Suprapubic skin (tissue), 4 donors: ENCODE measurements around the gene AGBL5. TPM values are rescaled to one million over a fixed set of nuclear protein-coding genes. Genes with fewer than 3 reads are reported as not detected.

ENCODE experiments used
- DNase-seq, 2 donors: peaks; one replicate each; pipeline ENCODE4 v3.0.0-alpha.2; 2019; ENCODE audit warnings: low spot score in 2 of 2
- H3K27ac ChIP-seq: fragments of 200-600 bp; sonication (generic); one replicate; pipeline ENCODE4 v1.5.1; 2019
- H3K27me3 ChIP-seq: fragments of 200-600 bp; sonication (generic); one replicate; pipeline ENCODE4 v1.5.1; 2019
- H3K36me3 ChIP-seq: fragments of 200-600 bp; sonication (generic); one replicate; pipeline ENCODE4 v1.5.1; 2019
- H3K4me1 ChIP-seq: fragments of 200-600 bp; sonication (generic); one replicate; pipeline ENCODE4 v1.5.1; 2019
- H3K4me3 ChIP-seq: fragments of 200-600 bp; sonication (generic); one replicate; pipeline ENCODE4 v1.5.1; 2019; ENCODE audit warnings: mild to moderate bottlenecking
- H3K9me3 ChIP-seq: fragments of 200-600 bp; sonication (generic); one replicate; pipeline ENCODE4 v1.5.1; 2019
- EP300 ChIP-seq: sonication (generic); formaldehyde crosslinking; IDR thresholded peaks from one replicate; pipeline ENCODE4 v1.6.1; 2017; ENCODE audit warnings: antibody characterized with exemption
- POLR2A ChIP-seq, 2 donors: fragments of 450-650 bp; IDR thresholded peaks; one replicate each; pipeline ENCODE4 v1.6.1; 2017; ENCODE audit warnings: antibody characterized with exemption in 2 of 2, mild to moderate bottlenecking in 2 of 2, moderate library complexity in 2 of 2
- POLR2AphosphoS5 ChIP-seq, 3 donors: sonication (generic); formaldehyde crosslinking; IDR thresholded peaks; one replicate each; pipeline ENCODE4 v1.6.1; 2017; ENCODE audit warnings: antibody characterized with exemption in 3 of 3
- WGBS: methylation state at CpG from one replicate; pipeline ENCODE4 v1.1.5; 2018; 5-methylcytosine and 5-hydroxymethylcytosine counted together
- total RNA-seq, 4 donors: library from RNA; depleted of rRNA; stranded (reverse); fragments of >200 nt; gene quantifications; one replicate each; pipeline ENCODE4 v1.1.0, GENCODE V29; 2016
- TF ChIP-seq, protein P1 (sequence below), 2 donors: fragments of 200-600 bp in 1 of 2; fragments of 450-650 bp in 1 of 2; sonication (generic) in 1 of 2; IDR thresholded peaks; one replicate each; pipeline ENCODE4 v1.5.1; 2016 to 2019; ENCODE audit warnings: antibody characterized with exemption in 2 of 2, mild to moderate bottlenecking in 1 of 2, moderate library complexity in 1 of 2

Gene AGBL5
- total RNA-seq, 4 donors from 2014 or later, result 15.3 to 18.9 (median 18.5) TPM

DNA sequence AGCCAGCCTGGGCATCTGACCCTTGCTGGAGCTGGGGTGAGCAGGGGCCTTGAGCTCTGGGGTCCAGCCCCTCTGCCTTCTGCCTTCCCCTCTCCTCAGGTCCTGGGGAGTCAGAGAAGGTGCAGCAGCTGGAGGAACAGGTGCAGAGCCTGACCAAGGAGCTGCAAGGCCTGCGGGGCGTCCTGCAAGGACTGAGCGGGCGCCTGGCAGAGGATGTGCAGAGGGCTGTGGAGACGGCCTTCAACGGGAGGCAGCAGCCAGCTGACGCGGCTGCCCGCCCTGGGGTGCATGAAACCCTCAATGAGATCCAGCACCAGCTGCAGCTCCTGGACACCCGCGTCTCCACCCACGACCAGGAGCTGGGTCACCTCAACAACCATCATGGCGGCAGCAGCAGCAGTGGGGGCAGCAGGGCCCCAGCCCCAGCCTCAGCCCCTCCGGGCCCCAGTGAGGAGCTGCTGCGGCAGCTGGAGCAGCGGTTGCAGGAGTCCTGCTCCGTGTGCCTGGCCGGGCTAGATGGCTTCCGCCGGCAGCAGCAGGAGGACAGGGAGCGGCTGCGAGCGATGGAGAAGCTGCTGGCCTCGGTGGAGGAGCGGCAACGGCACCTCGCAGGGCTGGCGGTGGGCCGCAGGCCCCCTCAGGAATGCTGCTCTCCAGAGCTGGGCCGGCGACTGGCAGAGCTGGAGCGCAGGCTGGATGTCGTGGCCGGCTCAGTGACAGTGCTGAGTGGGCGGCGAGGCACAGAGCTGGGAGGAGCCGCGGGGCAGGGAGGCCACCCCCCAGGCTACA, 30.7 kb downstream of the AGBL5 start:
- H3K9me3 ChIP-seq, result no peaks in the 10 kb centered on the region
- TF ChIP-seq, protein P1, sequence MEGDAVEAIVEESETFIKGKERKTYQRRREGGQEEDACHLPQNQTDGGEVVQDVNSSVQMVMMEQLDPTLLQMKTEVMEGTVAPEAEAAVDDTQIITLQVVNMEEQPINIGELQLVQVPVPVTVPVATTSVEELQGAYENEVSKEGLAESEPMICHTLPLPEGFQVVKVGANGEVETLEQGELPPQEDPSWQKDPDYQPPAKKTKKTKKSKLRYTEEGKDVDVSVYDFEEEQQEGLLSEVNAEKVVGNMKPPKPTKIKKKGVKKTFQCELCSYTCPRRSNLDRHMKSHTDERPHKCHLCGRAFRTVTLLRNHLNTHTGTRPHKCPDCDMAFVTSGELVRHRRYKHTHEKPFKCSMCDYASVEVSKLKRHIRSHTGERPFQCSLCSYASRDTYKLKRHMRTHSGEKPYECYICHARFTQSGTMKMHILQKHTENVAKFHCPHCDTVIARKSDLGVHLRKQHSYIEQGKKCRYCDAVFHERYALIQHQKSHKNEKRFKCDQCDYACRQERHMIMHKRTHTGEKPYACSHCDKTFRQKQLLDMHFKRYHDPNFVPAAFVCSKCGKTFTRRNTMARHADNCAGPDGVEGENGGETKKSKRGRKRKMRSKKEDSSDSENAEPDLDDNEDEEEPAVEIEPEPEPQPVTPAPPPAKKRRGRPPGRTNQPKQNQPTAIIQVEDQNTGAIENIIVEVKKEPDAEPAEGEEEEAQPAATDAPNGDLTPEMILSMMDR (IDR thresholded peaks at IDR 0.05), result no peak
- TF ChIP-seq POLR2AphosphoS5 (IDR thresholded peaks at IDR 0.05) (no peak), EP300 (no peak), POLR2A (IDR thresholded peaks at IDR 0.05) (no peak)
- no peaks in the 10 kb centered on the region for H3K36me3 ChIP-seq
- no peak overlapping the region for H3K27ac ChIP-seq
- WGBS, result 84% methylated on average over 20 of the region's 38 CpGs
- DNase-seq, result no peak
- no peaks in the 10 kb centered on the region for H3K27me3 ChIP-seq
- H3K4me1 ChIP-seq, result peaks cover 66% of the 10 kb centered on the region
- no peak overlapping the region for H3K4me3 ChIP-seq

DNA sequence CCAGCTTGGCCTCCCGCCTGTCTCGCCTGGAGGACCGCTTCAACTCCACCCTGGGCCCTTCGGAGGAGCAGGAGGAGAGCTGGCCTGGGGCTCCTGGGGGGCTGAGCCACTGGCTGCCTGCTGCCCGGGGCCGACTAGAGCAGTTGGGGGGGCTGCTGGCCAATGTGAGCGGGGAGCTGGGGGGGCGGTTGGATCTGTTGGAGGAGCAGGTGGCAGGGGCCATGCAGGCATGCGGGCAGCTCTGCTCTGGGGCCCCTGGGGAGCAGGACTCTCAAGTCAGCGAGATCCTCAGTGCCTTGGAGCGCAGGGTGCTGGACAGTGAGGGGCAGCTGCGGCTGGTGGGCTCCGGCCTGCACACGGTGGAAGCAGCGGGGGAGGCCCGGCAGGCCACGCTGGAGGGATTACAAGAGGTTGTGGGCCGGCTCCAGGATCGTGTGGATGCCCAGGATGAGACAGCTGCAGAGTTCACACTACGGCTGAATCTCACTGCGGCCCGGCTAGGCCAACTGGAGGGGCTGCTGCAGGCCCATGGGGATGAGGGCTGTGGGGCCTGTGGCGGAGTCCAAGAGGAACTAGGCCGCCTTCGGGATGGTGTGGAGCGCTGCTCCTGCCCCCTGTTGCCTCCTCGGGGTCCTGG, 31.4 kb downstream of the AGBL5 start:
- no peak for DNase-seq
- Histone ChIP-seq H3K36me3 (no peaks in the 10 kb centered on the region), H3K9me3 (no peaks in the 10 kb centered on the region), H3K4me3 (no peak overlapping the region), H3K4me1 (peaks cover 70% of the 10 kb centered on the region), H3K27ac (no peak overlapping the region), H3K27me3 (no peaks in the 10 kb centered on the region)
- 74% methylated on average over 17 of the region's 27 CpGs for WGBS
- TF ChIP-seq EP300 (no peak), POLR2A (IDR thresholded peaks at IDR 0.05) (no peak), POLR2AphosphoS5 (IDR thresholded peaks at IDR 0.05) (no peak)
- TF ChIP-seq, protein P1 (IDR thresholded peaks at IDR 0.05), result no peak

DNA sequence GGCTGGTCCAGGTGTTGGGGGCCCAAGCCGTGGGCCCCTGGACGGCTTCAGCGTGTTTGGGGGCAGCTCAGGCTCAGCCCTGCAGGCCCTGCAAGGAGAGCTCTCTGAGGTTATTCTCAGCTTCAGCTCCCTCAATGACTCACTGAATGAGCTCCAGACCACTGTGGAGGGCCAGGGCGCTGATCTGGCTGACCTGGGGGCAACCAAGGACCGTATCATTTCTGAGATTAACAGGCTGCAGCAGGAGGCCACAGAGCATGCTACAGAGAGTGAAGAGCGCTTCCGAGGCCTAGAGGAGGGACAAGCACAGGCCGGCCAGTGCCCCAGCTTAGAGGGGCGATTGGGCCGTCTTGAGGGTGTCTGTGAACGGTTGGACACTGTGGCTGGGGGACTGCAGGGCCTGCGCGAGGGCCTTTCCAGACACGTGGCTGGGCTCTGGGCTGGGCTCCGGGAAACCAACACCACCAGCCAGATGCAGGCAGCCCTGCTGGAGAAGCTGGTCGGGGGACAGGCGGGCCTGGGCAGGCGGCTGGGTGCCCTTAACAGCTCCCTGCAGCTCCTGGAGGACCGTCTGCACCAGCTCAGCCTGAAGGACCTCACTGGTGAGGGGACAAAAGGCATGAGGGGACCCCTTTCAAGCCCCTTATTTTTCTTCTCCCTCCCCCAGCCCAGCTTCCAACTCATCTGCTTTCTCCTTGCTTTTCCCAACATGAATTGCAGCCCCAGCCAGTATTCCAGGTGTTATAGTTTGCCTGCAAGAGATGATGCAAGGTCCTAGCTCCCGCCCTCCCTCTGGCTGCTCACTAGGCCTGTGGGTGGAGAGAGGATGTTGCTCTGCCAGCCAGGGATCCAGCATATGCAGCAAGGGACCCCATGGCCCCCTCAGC, 32.2 kb downstream of the AGBL5 start:
- no peaks in the 10 kb centered on the region for H3K27me3 ChIP-seq
- H3K4me3 ChIP-seq, result no peak overlapping the region
- WGBS, result 78% methylated on average over 15 of the region's 20 CpGs
- H3K9me3 ChIP-seq, result no peaks in the 10 kb centered on the region
- TF ChIP-seq POLR2AphosphoS5 (IDR thresholded peaks at IDR 0.05), result no peak
- no peak overlapping the region for H3K27ac ChIP-seq
- peaks cover 70% of the 10 kb centered on the region for H3K4me1 ChIP-seq
- DNase-seq, result no peak
- no peaks in the 10 kb centered on the region for H3K36me3 ChIP-seq

DNA sequence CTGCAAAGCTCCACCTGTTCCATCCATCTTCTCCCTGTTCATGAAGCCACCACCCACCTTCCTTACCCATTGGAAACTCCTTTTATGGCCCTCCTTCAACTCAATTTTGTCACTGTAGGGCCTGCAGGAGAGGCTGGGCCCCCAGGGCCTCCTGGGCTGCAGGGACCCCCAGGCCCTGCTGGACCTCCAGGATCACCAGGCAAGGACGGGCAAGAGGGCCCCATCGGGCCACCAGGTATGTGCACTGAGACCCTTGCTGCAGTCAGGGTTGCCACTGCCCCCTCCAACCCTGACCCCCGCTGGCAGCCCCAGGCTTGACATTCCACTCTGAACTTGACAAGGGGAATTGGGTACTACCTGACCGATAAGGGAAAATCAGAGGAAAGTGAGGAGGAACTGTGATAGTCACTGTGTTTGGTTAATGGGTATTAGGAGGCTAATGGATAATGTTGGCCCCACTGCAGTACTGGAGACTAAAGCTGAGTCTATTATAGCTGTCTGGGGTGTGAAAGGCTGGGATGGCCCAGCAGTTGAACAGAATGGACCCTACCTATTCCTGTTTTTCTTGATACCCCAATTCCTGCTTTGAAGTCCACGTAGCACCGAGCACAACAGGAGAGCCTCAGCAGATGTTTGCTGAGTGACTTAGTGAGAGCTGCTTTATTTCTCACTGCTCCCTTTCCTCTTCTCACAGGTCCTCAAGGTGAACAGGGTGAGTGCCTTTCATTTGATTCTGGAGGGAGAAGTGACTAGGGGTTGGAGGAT, 33.0 kb downstream of the AGBL5 start:
- WGBS, result 93% methylated on average over 6 of the region's 6 CpGs
- DNase-seq, result no peak
- H3K4me1 ChIP-seq, result peaks cover 63% of the 10 kb centered on the region

More for the DNA sequence above, 33.0 kb downstream of the AGBL5 start:
- TF ChIP-seq EP300 (no peak), POLR2AphosphoS5 (IDR thresholded peaks at IDR 0.05) (no peak), POLR2A (IDR thresholded peaks at IDR 0.05) (no peak)
- TF ChIP-seq, protein P1 (IDR thresholded peaks at IDR 0.05), result no peak
- Histone ChIP-seq H3K36me3 (no peaks in the 10 kb centered on the region), H3K27me3 (no peaks in the 10 kb centered on the region), H3K9me3 (no peaks in the 10 kb centered on the region), H3K4me3 (no peak overlapping the region), H3K27ac (no peak overlapping the region)
